CMK (cell line): Measurements from ENCODE around the gene TCF7.

Experiments used
- DNase-seq: peaks from one replicate; pipeline ENCODE4 v3.0.0-alpha.2; 2010; ENCODE audit warnings: low read depth

TCF7 gene

GRCh38 chr5:134113902-134114875 lies at the start of gene TCF7:
Gene TCF7 (plus strand): TSS chr5:134114681. CDS start chr5:134114907, 226 bp downstream.
- peak; percentile 33 for DNase-seq

GRCh38 chr5:134069553-134069952 lies 44.9 kb upstream of the TCF7 start:
- DNase-seq = no peak

- DNase-seq = no peak
Observed at GRCh38 chr5:134070725-134071613, 43.5 kb upstream of the TCF7 start.

- DNase-seq = no peak
Observed at GRCh38 chr5:134071614-134072207, 42.8 kb upstream of the TCF7 start.

- DNase-seq = no peak
Observed at GRCh38 chr5:134072471-134073210, 41.8 kb upstream of the TCF7 start.

GRCh38 chr5:134073404-134073803 lies 41.1 kb upstream of the TCF7 start:
- no peak for DNase-seq

- no peak for DNase-seq
Observed at GRCh38 chr5:134075102-134075501, 39.4 kb upstream of the TCF7 start.

- no peak for DNase-seq
Observed at GRCh38 chr5:134077926-134078580, 36.4 kb upstream of the TCF7 start.

GRCh38 chr5:134079748-134080581 lies 34.5 kb upstream of the TCF7 start:
- DNase-seq = no peak

GRCh38 chr5:134082264-134082992 lies 32.1 kb upstream of the TCF7 start:
- DNase-seq = no peak

GRCh38 chr5:134083517-134083916 lies 31.0 kb upstream of the TCF7 start:
- DNase-seq = no peak

GRCh38 chr5:134084022-134084565 lies 30.4 kb upstream of the TCF7 start:
- no peak for DNase-seq

- DNase-seq = no peak
Observed at GRCh38 chr5:134084570-134084969, 29.9 kb upstream of the TCF7 start.

- no peak for DNase-seq
Observed at GRCh38 chr5:134085411-134085810, 29.1 kb upstream of the TCF7 start.

- DNase-seq = no peak
Observed at GRCh38 chr5:134086225-134086942, 28.1 kb upstream of the TCF7 start.

- no peak for DNase-seq
Observed at GRCh38 chr5:134086943-134087305, 27.6 kb upstream of the TCF7 start.

- no peak for DNase-seq
Observed at GRCh38 chr5:134088291-134088690, 26.2 kb upstream of the TCF7 start.

- no peak for DNase-seq
Observed at GRCh38 chr5:134088994-134089560, 25.4 kb upstream of the TCF7 start.
